Measurements from ENCODE around the gene MSH5. TPM values are rescaled to one million over a fixed set of nuclear protein-coding genes. Genes with fewer than 3 reads are reported as not detected.

MSH5 gene
- total and polyA plus RNA-seq, 2 of the 13 experiments (the other 11 are each of a cell fraction or from before 2014, with no cell fraction given), result 10.2 to 38.7 TPM

GRCh38 chr6:31776989-31777666 lies 37.3 kb downstream of the MSH5 start, which contains the start of gene VWA7 (continued):
- TF ChIP-seq EP300 (IDR thresholded peaks at IDR 0.05; ENCODE audit: low read depth in 2 of 2, low read length in 2 of 2) (peak in 1 of 2 experiments; percentile 45; a peak in 1 of 4 replicates), EP300 (CRISPR knock-in tag; IDR thresholded peaks at IDR 0.05; ENCODE audit: borderline replicate concordance) (peak; percentile 63), BCL3 (CRISPR knock-in tag; IDR thresholded peaks at IDR 0.05) (0 out of 2 replicates have a peak, but pooled peaks have one; percentile 18), ATM (IDR thresholded peaks at IDR 0.05; ENCODE audit: borderline replicate concordance) (no peak), SALL2 (CRISPR knock-in tag; IDR thresholded peaks at IDR 0.05) (0 out of 2 replicates have a peak, but pooled peaks have one; percentile 30), ZNF292 (CRISPR knock-in tag; IDR thresholded peaks at IDR 0.05; ENCODE audit: borderline replicate concordance, low read depth) (peak; percentile 52), ZC3H13 (CRISPR knock-in tag; IDR thresholded peaks at IDR 0.05) (peak; percentile 68; the same call in 1 of the 2 replicates), ZBTB21 (CRISPR knock-in tag; IDR thresholded peaks at IDR 0.05) (peak; percentile 91), ZNF770 (CRISPR knock-in tag; IDR thresholded peaks at IDR 0.05) (peak; percentile 71; the same call in 1 of the 2 replicates), MBNL3 (CRISPR knock-in tag; conservative IDR thresholded peaks at IDR 0.05) (no peak), ZNF30 (CRISPR knock-in tag; IDR thresholded peaks at IDR 0.05) (no peak), ZNF263 (CRISPR knock-in tag; IDR thresholded peaks at IDR 0.05) (peak; percentile 83), ZFY (CRISPR knock-in tag; IDR thresholded peaks at IDR 0.05) (peak; percentile 65), PLRG1 (conservative IDR thresholded peaks at IDR 0.05) (no peak), ZNF343 (CRISPR knock-in tag; IDR thresholded peaks at IDR 0.05) (no peak), IKZF5 (CRISPR knock-in tag; IDR thresholded peaks at IDR 0.05) (peak; percentile 81; the same call in 1 of the 2 replicates), NFE2L1 (CRISPR knock-in tag; IDR thresholded peaks at IDR 0.05; ENCODE audit: borderline replicate concordance) (peak; percentile 58; the same call in 1 of the 2 replicates), KDM4B (CRISPR knock-in tag; IDR thresholded peaks at IDR 0.05) (peak; percentile 85; the same call in 1 of the 2 replicates), TFDP1 (CRISPR knock-in tag; IDR thresholded peaks at IDR 0.05; ENCODE audit: borderline replicate concordance) (peak; percentile 57; the same call in 1 of the 2 replicates), PHF20 (CRISPR knock-in tag; IDR thresholded peaks at IDR 0.05) (0 out of 2 replicates have a peak, but pooled peaks have one; percentile 12), SP4 (CRISPR knock-in tag; IDR thresholded peaks at IDR 0.05) (peak; percentile 35; the same call in 1 of the 2 replicates), ZNF790 (CRISPR knock-in tag; IDR thresholded peaks at IDR 0.05; ENCODE audit: borderline replicate concordance) (no peak), ZNF883 (CRISPR knock-in tag; IDR thresholded peaks at IDR 0.05; ENCODE audit: not compliant biosample characterization) (peak; percentile 14)

Measured in HepG2 (cell line).